PC-9 (cell line): ENCODE measurements around the gene LPAR6. TPM values are rescaled to one million over a fixed set of nuclear protein-coding genes. Genes with fewer than 3 reads are reported as not detected.

Source experiments
- BruUV-seq: library from RNA; stranded (reverse); fragments of 400-500 nt; replicated peaks from 2 replicates; lab custom pipeline; 2021; lab: Mats Ljungman, UMichigan
- CTCF ChIA-PET: fragments of 300-600 bp; sonication (Branson Sonifier 250); formaldehyde crosslinking; loops from one replicate; lab custom pipeline; 2022; ENCODE audit warnings: antibody characterized with exemption; lab: Charles Lee
- POLR2A ChIA-PET: fragments of 300-600 bp; sonication (Branson Sonifier 250); formaldehyde crosslinking; loops from one replicate; lab custom pipeline; 2022; ENCODE audit warnings: antibody characterized with exemption; ENCODE audit not compliant: unreplicated experiment; lab: Charles Lee
- DNase-seq, 2 experiments: peaks; one replicate each; pipeline versions ENCODE4 v3.0.0 to v3.0.0-alpha.2; 2015 to 2022; ENCODE audit warnings: mixed read lengths in 1 of 2
- H2AFZ ChIP-seq: fragments of 200-600 bp; sonication (generic); 2 replicates; pipeline ENCODE4 v1.8.1; 2017; ENCODE audit warnings: antibody characterized with exemption
- H3F3A ChIP-seq: fragments of 200-600 bp; sonication (generic); 2 replicates; pipeline ENCODE4 v1.8.1; 2017; ENCODE audit warnings: antibody characterized with exemption, mild to moderate bottlenecking, low read depth; ENCODE audit not compliant: insufficient read depth
- H3K27ac ChIP-seq: fragments of 200-600 bp; sonication (generic); 2 replicates; pipeline ENCODE4 v1.6.1; 2016; ENCODE audit warnings: mixed run types
- H3K27me3 ChIP-seq: fragments of 200-600 bp; sonication (generic); 2 replicates; pipeline ENCODE4 v1.6.1; 2016; ENCODE audit warnings: low read depth, mixed run types; ENCODE audit not compliant: insufficient read depth
- H3K36me3 ChIP-seq: fragments of 200-600 bp; sonication (generic); 2 replicates; pipeline ENCODE4 v1.6.1; 2016; ENCODE audit warnings: low read depth, mixed run types
- H3K4me1 ChIP-seq: fragments of 200-600 bp; sonication (generic); replicated peaks from 2 replicates; pipeline ENCODE4 v1.6.1; 2016; ENCODE audit warnings: mixed run types; ENCODE audit not compliant: insufficient read depth
- H3K4me2 ChIP-seq: fragments of 200-600 bp; sonication (generic); 2 replicates; pipeline ENCODE4 v1.6.1; 2017; ENCODE audit warnings: mixed run types
- H3K4me3 ChIP-seq: fragments of 200-600 bp; sonication (generic); 2 replicates; pipeline ENCODE4 v1.6.1; 2016; ENCODE audit warnings: mixed run types
- H3K79me2 ChIP-seq: fragments of 200-600 bp; sonication (generic); 2 replicates; pipeline ENCODE4 v1.6.1; 2017; ENCODE audit warnings: low read depth, mixed run types
- H3K9me2 ChIP-seq: fragments of 200-600 bp; sonication (generic); 2 replicates; pipeline ENCODE4 v1.8.1; 2017; ENCODE audit warnings: mild to moderate bottlenecking; ENCODE audit not compliant: insufficient read depth
- H3K9me3 ChIP-seq: fragments of 200-600 bp; sonication (generic); 2 replicates; pipeline ENCODE4 v1.8.1; 2016; ENCODE audit warnings: low read depth; ENCODE audit not compliant: insufficient read depth
- H4K20me1 ChIP-seq: fragments of 200-600 bp; sonication (generic); 2 replicates; pipeline ENCODE4 v1.8.1; 2017; ENCODE audit not compliant: insufficient read depth
- EZH2 ChIP-seq: fragments of 200-600 bp; sonication (generic); IDR thresholded peaks from 2 replicates; pipeline ENCODE4 v1.8.0; 2017; ENCODE audit warnings: antibody characterized with exemption, low read depth
- intact Hi-C: fragments of 100-400 bp; cut with micrococcal nuclease; formaldehyde crosslinking; loops from one replicate; pipeline ENCODE4 v1.10.0; 2022; ENCODE audit not compliant: unreplicated experiment
- total RNA-seq: library from RNA; stranded (reverse); gene quantifications from 2 replicates; pipeline ENCODE4 v1.2.3, GENCODE V29; 2021
- TF ChIP-seq, protein P1 (sequence below): fragments of 200-600 bp; sonication (generic); conservative IDR thresholded peaks from 2 replicates; pipeline ENCODE4 v1.6.1; 2017; ENCODE audit warnings: mixed run types, antibody characterized with exemption, mild to moderate bottlenecking, moderate library complexity

LPAR6 gene
- total RNA-seq, 1 experiment from 2014 or later, result 2.7 TPM

DNA sequence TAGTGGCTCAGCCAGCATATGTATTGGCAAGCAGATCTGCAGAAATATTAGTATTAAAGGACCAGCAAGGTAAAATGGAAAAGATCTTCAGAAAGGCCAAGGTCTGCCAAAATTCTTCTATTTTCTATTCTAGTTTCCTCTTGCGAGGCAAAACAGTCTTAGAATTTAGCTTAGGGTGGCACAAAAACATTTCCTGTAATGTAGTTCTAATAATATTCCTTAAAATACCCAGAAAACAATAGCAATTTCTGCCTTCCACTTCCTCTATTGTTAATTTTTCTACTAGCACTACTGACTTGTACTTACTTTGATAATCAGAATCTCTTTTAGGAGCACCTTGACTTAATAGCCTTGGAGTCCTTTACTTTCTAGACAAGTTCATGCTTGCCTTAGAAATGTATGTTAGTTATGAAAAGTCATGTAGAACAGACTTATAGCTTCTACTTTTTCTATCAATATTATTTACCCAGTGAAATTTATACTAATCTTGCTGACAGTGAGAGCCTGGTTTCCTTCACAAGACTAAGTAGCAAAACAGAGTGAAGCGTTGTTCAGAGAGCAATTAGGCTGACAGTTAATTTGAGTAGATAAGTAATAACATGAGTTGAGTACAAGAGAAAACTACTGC lies 23.9 kb upstream of the LPAR6 start:
- DNase-seq, result no peak
- H3K4me2 ChIP-seq, result no peak overlapping the region
- H3K9me3 ChIP-seq, result no peaks in the 10 kb centered on the region
- POLR2A ChIA-PET, result no interaction called here
- TF ChIP-seq EZH2, result no peak
- no peaks in the 10 kb centered on the region for H3F3A ChIP-seq
- no peaks in the 10 kb centered on the region for H3K27me3 ChIP-seq
- no peaks in the 10 kb centered on the region; the same call in 1 of the 2 replicates for H3K9me2 ChIP-seq
- H4K20me1 ChIP-seq, result no peaks in the 10 kb centered on the region
- no peaks in the 10 kb centered on the region for H3K4me1 ChIP-seq
- no peak overlapping the region for H2AFZ ChIP-seq
- intact Hi-C loops, result no loop called here
- no peaks in the 10 kb centered on the region for H3K79me2 ChIP-seq
- no peak overlapping the region for H3K27ac ChIP-seq
- CTCF ChIA-PET, result no interaction called here
- H3K36me3 ChIP-seq, result no peaks in the 10 kb centered on the region
- no peak overlapping the region for H3K4me3 ChIP-seq
- no TSS peak for BruUV-seq

- Histone ChIP-seq H3F3A (no peaks in the 10 kb centered on the region), H3K4me2 (no peak overlapping the region), H3K27me3 (no peaks in the 10 kb centered on the region), H4K20me1 (no peaks in the 10 kb centered on the region), H3K79me2 (no peaks in the 10 kb centered on the region), H3K36me3 (no peaks in the 10 kb centered on the region), H3K4me3 (no peak overlapping the region), H3K9me2 (no peaks in the 10 kb centered on the region; the same call in 1 of the 2 replicates), H2AFZ (no peak overlapping the region), H3K4me1 (no peaks in the 10 kb centered on the region), H3K9me3 (no peaks in the 10 kb centered on the region), H3K27ac (no peak overlapping the region)
- no peak for DNase-seq
- intact Hi-C loops, result no loop called here
- TF ChIP-seq EZH2, result no peak
- TF ChIP-seq, protein P1, sequence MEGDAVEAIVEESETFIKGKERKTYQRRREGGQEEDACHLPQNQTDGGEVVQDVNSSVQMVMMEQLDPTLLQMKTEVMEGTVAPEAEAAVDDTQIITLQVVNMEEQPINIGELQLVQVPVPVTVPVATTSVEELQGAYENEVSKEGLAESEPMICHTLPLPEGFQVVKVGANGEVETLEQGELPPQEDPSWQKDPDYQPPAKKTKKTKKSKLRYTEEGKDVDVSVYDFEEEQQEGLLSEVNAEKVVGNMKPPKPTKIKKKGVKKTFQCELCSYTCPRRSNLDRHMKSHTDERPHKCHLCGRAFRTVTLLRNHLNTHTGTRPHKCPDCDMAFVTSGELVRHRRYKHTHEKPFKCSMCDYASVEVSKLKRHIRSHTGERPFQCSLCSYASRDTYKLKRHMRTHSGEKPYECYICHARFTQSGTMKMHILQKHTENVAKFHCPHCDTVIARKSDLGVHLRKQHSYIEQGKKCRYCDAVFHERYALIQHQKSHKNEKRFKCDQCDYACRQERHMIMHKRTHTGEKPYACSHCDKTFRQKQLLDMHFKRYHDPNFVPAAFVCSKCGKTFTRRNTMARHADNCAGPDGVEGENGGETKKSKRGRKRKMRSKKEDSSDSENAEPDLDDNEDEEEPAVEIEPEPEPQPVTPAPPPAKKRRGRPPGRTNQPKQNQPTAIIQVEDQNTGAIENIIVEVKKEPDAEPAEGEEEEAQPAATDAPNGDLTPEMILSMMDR, result no peak
- CTCF ChIA-PET, result no interaction called here
- POLR2A ChIA-PET, result no interaction called here
- no TSS peak for BruUV-seq
Measured at GRCh38 chr13:48434200-48434599, 21.3 kb upstream of the LPAR6 start.

DNA sequence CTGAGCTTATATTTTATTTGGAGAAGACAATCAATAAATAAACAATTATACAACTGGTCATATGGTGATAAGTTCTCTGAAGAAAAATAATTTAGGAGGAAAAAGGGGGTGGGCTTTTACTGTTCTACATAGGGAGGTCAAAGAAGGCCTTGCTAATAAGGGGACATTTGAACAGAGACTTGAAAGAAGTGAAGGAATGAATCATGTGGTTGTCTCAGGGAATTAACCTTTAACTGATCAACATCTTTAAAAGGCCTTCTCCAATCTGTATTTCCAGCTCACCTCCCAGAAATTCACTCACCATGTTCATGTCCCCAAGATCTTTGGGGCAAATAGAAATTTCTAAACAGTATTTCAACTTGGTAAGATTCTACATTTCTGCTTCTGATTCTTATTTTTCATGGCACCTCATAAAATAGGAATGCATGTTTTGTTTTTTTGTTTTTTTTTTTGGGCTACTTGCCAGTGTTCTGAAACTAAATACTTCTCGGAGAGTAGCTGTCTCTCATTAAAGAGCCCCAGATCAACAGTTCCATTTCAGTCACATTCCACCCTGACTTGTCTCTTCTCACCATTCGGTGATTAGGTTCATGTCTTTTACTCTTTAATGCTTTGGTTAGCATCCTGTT lies 19.2 kb upstream of the LPAR6 start:
- no TSS peak for BruUV-seq
- Histone ChIP-seq H2AFZ (no peak overlapping the region), H3K4me2 (no peak overlapping the region), H4K20me1 (no peaks in the 10 kb centered on the region), H3K9me2 (no peaks in the 10 kb centered on the region; the same call in 1 of the 2 replicates), H3F3A (no peaks in the 10 kb centered on the region), H3K27me3 (no peaks in the 10 kb centered on the region), H3K27ac (no peak overlapping the region), H3K9me3 (no peaks in the 10 kb centered on the region), H3K79me2 (no peaks in the 10 kb centered on the region), H3K36me3 (no peaks in the 10 kb centered on the region), H3K4me1 (no peaks in the 10 kb centered on the region), H3K4me3 (no peak overlapping the region)
- intact Hi-C loops, result no loop called here
- TF ChIP-seq EZH2, result no peak
- TF ChIP-seq, protein P1, result no peak
- ChIA-PET CTCF (interaction anchor here (0.7 kb wide), 2 partner anchors 156 to 354 kb away, joined by 3 to 4 read pairs; no protein-coding TSS in a partner anchor), POLR2A (no interaction called here)
- DNase-seq, result no peak
